H1 (cell line): ENCODE measurements around the gene GPR156. TPM values are rescaled to one million over a fixed set of nuclear protein-coding genes. Genes with fewer than 3 reads are reported as not detected.

Experiments
- CTCF ChIA-PET: fragments of 300-600 bp; sonication (Branson Sonifier 250); formaldehyde crosslinking; loops from one replicate; lab custom pipeline; 2021; ENCODE audit not compliant: partially characterized antibody; lab: Charles Lee
- POLR2A ChIA-PET: fragments of 300-600 bp; sonication (Branson Sonifier 250); formaldehyde crosslinking; loops from one replicate; lab custom pipeline; 2021; ENCODE audit warnings: inconsistent platforms; ENCODE audit not compliant: partially characterized antibody; lab: Charles Lee
- DNase-seq, 2 experiments: peaks; one replicate each; pipeline versions ENCODE4 v3.0.0 to v3.0.0-alpha.2; 2010 to 2022; ENCODE audit warnings: low spot score in 2 of 2, low read depth in 1 of 2, mixed read lengths in 1 of 2
- FAIRE-seq: peaks from 2 replicates; lab custom pipeline; 2011; peaks lifted over from hg19 to GRCh38; lab: Jason Lieb, UNC
- H2AFZ ChIP-seq: 2 replicates; pipeline ENCODE4 v1.8.1; 2012; ENCODE audit warnings: low read length, inconsistent platforms
- H2AK5ac ChIP-seq: 2 replicates; pipeline ENCODE4 v1.6.1; 2013; ENCODE audit warnings: low read depth, low read length
- H2BK120ac ChIP-seq: replicated peaks from 2 replicates; pipeline ENCODE3; 2013; ENCODE audit warnings: low read depth, low read length, inconsistent platforms
- H2BK12ac ChIP-seq: 2 replicates; pipeline ENCODE4 v1.6.1; 2013; ENCODE audit warnings: low read depth, low read length
- H2BK15ac ChIP-seq: 2 replicates; pipeline ENCODE4 v1.6.1; 2013; ENCODE audit warnings: low read length
- H2BK20ac ChIP-seq: 2 replicates; pipeline ENCODE4 v1.6.1; 2013; ENCODE audit warnings: low read length
- H2BK5ac ChIP-seq: 2 replicates; pipeline ENCODE4 v1.6.1; 2013; ENCODE audit warnings: low read depth, low read length
- H3K14ac ChIP-seq: 2 replicates; pipeline ENCODE4 v1.6.1; 2013; ENCODE audit warnings: inconsistent platforms; ENCODE audit not compliant: insufficient read length
- H3K18ac ChIP-seq: 2 replicates; pipeline ENCODE4 v1.6.1; 2013; ENCODE audit warnings: low read length; ENCODE audit errors: extremely low read depth
- H3K23ac ChIP-seq: 2 replicates; pipeline ENCODE4 v1.6.1; 2013; ENCODE audit warnings: inconsistent platforms; ENCODE audit not compliant: insufficient read length
- H3K23me2 ChIP-seq: 2 replicates; pipeline ENCODE4 v1.6.1; 2013; ENCODE audit warnings: low read depth, low read length
- H3K27ac ChIP-seq: 2 replicates; pipeline ENCODE4 v1.6.1; 2011; ENCODE audit warnings: low read depth, low read length, inconsistent platforms
- H3K27me3 ChIP-seq, 4 experiments: replicated peaks in 1 of 4; 1 replicate in 1 of 4; 2 replicates in 3 of 4; pipeline versions ENCODE4 v1.6.1 to v1.8.1; 2011 to 2013; ENCODE audit warnings: low read length in 3 of 4, mild to moderate bottlenecking in 3 of 4, inconsistent platforms in 2 of 4, mixed read lengths in 2 of 4, moderate library complexity in 1 of 4; ENCODE audit not compliant: control insufficient read depth in 3 of 4, insufficient read depth in 3 of 4; ENCODE audit errors: extremely low read depth in 1 of 4
- H3K36me3 ChIP-seq, 4 experiments: 2 replicates each; pipeline versions ENCODE4 v1.6.1 to v1.8.1; 2011 to 2013; ENCODE audit warnings: mild to moderate bottlenecking in 4 of 4, low read length in 3 of 4, moderate library complexity in 2 of 4, control low read depth in 1 of 4, inconsistent platforms in 1 of 4; ENCODE audit not compliant: insufficient read depth in 4 of 4, control insufficient read depth in 2 of 4
- H3K4ac ChIP-seq: replicated peaks from 2 replicates; pipeline ENCODE3; 2013; ENCODE audit warnings: low read length, low read depth, mixed read lengths, inconsistent platforms; ENCODE audit not compliant: insufficient read length
- H3K4me1 ChIP-seq, 4 experiments: replicated peaks in 1 of 4; 1 replicate in 1 of 4; 2 replicates in 3 of 4; pipeline versions ENCODE4 v1.6.1 to v1.8.1; 2011 to 2013; ENCODE audit warnings: low read length in 3 of 4, inconsistent platforms in 2 of 4, mixed read lengths in 1 of 4; ENCODE audit not compliant: insufficient read depth in 4 of 4, control insufficient read depth in 3 of 4
- H3K4me2 ChIP-seq, 2 experiments: 2 replicates each; pipeline versions ENCODE4 v1.6.1 to v1.8.1; 2011 to 2013; ENCODE audit warnings: low read depth in 2 of 2, low read length in 2 of 2, control low read depth in 1 of 2, inconsistent platforms in 1 of 2, mild to moderate bottlenecking in 1 of 2; ENCODE audit not compliant: insufficient read depth in 1 of 2
- H3K4me3 ChIP-seq, 4 experiments: fragments of 200-600, 300-600 bp in 1 of 4; sonication (generic), shearing (Covaris generic), sonication (Bioruptor Twin) in 1 of 4; 2 replicates each; pipeline versions ENCODE4 v1.5.1 to v1.8.1; 2011 to 2016; ENCODE audit warnings: low read length in 4 of 4, low read depth in 3 of 4, control low read depth in 2 of 4, inconsistent platforms in 2 of 4, mild to moderate bottlenecking in 2 of 4, mixed read lengths in 1 of 4, moderate library complexity in 1 of 4; ENCODE audit not compliant: insufficient read depth in 2 of 4; ENCODE audit errors: extremely low read depth in 1 of 4
- H3K56ac ChIP-seq: replicated peaks from 2 replicates; pipeline ENCODE3; 2013; ENCODE audit warnings: low read depth, mild to moderate bottlenecking, mixed read lengths, low read length, inconsistent platforms; ENCODE audit not compliant: insufficient read length
- H3K79me1 ChIP-seq: 2 replicates; pipeline ENCODE4 v1.6.1; 2013; ENCODE audit warnings: low read depth, low read length, control low read depth
- H3K79me2 ChIP-seq, 2 experiments: 2 replicates each; pipeline versions ENCODE4 v1.6.1 to v1.8.1; 2012 to 2013; ENCODE audit warnings: low read length in 2 of 2, mild to moderate bottlenecking in 2 of 2, inconsistent platforms in 1 of 2; ENCODE audit not compliant: insufficient read depth in 2 of 2, control insufficient read depth in 1 of 2
- H3K9ac ChIP-seq, 4 experiments: replicated peaks in 1 of 4; 1 replicate in 1 of 4; 2 replicates in 3 of 4; pipeline versions ENCODE4 v1.6.1 to v1.8.1; 2011 to 2013; ENCODE audit warnings: low read depth in 3 of 4, low read length in 3 of 4, control low read depth in 2 of 4, mild to moderate bottlenecking in 2 of 4, moderate library complexity in 2 of 4, inconsistent platforms in 1 of 4; ENCODE audit errors: extremely low read depth in 1 of 4
- H3K9me3 ChIP-seq, 2 experiments: 2 replicates each; pipeline versions ENCODE4 v1.6.1 to v1.8.1; 2012 to 2013; ENCODE audit warnings: mild to moderate bottlenecking in 2 of 2, moderate library complexity in 2 of 2, control low read depth in 1 of 2, inconsistent platforms in 1 of 2, low read depth in 1 of 2, low read length in 1 of 2, mixed read lengths in 1 of 2; ENCODE audit not compliant: insufficient read depth in 2 of 2
- H4K20me1 ChIP-seq, 2 experiments: replicated peaks in 1 of 2; 2 replicates each; pipeline versions ENCODE3 to v1.8.1; 2011 to 2013; ENCODE audit warnings: inconsistent platforms in 2 of 2, low read length in 2 of 2, mild to moderate bottlenecking in 1 of 2; ENCODE audit not compliant: insufficient read depth in 2 of 2, control insufficient read depth in 1 of 2
- H4K5ac ChIP-seq: 2 replicates; pipeline ENCODE4 v1.6.1; 2013; ENCODE audit warnings: low read length, low read depth, mixed read lengths, inconsistent platforms; ENCODE audit not compliant: insufficient read length
- H4K8ac ChIP-seq: 2 replicates; pipeline ENCODE4 v1.8.0; 2013; ENCODE audit warnings: mild to moderate bottlenecking, moderate library complexity, low read length, inconsistent platforms; ENCODE audit not compliant: insufficient read depth; ENCODE audit errors: extremely low read depth
- H4K91ac ChIP-seq: replicated peaks from 2 replicates; pipeline ENCODE3; 2013; ENCODE audit warnings: low read length, mixed read lengths, inconsistent platforms; ENCODE audit not compliant: insufficient read length
- ATF2 ChIP-seq: IDR thresholded peaks from 2 replicates; pipeline ENCODE4 v1.6.1; 2012; ENCODE audit warnings: low read length, inconsistent platforms
- CHD2 ChIP-seq: IDR thresholded peaks from 2 replicates; pipeline ENCODE4 v1.6.1; 2012; ENCODE audit warnings: low read length, improper control_type of control experiment
- FOSL1 ChIP-seq: IDR thresholded peaks from 2 replicates; pipeline ENCODE4 v1.6.1; 2011; ENCODE audit warnings: mild to moderate bottlenecking, low read depth, low read length, moderate library complexity; ENCODE audit not compliant: insufficient read depth
- GABPA ChIP-seq: IDR thresholded peaks from 2 replicates; pipeline ENCODE4 v1.6.1; 2011; ENCODE audit warnings: mild to moderate bottlenecking, low read length, moderate library complexity, borderline replicate concordance; ENCODE audit not compliant: insufficient read depth
- KDM4A ChIP-seq: IDR thresholded peaks from one replicate; pipeline ENCODE4 v1.7.1; 2012; ENCODE audit warnings: low read depth, mild to moderate bottlenecking, moderate library complexity, low read length, inconsistent platforms; ENCODE audit not compliant: severe bottlenecking
- MAX ChIP-seq: IDR thresholded peaks from 2 replicates; pipeline ENCODE4 v1.6.1; 2012; ENCODE audit warnings: inconsistent platforms
- NRF1 ChIP-seq: IDR thresholded peaks from 2 replicates; pipeline ENCODE4 v1.6.1; 2011; ENCODE audit warnings: mild to moderate bottlenecking, low read depth, low read length, improper control_type of control experiment
- RAD21 ChIP-seq, 2 experiments: IDR thresholded peaks in 1 of 2; conservative IDR thresholded peaks in 1 of 2; 2 replicates each; pipeline ENCODE4 v1.6.1; 2011; ENCODE audit warnings: low read depth in 2 of 2, low read length in 2 of 2, improper control_type of control experiment in 1 of 2, inconsistent platforms in 1 of 2, mild to moderate bottlenecking in 1 of 2, moderate library complexity in 1 of 2
- SIX5 ChIP-seq: IDR thresholded peaks from 2 replicates; pipeline ENCODE4 v1.6.1; 2011; ENCODE audit warnings: mild to moderate bottlenecking, low read depth, low read length
- polyA plus RNA-seq, 7 experiments: library from polyadenylated mRNA; depleted of rRNA in 3 of 7; stranded (reverse) in 5 of 7; unstranded in 2 of 7; fragments of >200 nt in 5 of 7; fragments of 200-250 nt in 2 of 7; gene quantifications; 1 replicate in 5 of 7; 2 replicates in 1 of 7; 4 replicates in 1 of 7; pipeline versions ENCODE4 v1.2.1 to v1.2.3, GENCODE V29; 2011 to 2013; ENCODE audit warnings: missing spikeins in 2 of 7, mixed read lengths in 2 of 7
- total RNA-seq: library from RNA; stranded (reverse); fragmentation: NEBNext Ultra II Directional; extraction: Animal tissue kit (Norgen Biotek cat#: 25700); gene quantifications from 2 replicates; pipeline ENCODE4 v1.2.1, GENCODE V29; 2021

GPR156 gene
- total and polyA plus RNA-seq, 2 of the 8 experiments (the other 6 are each of a cell fraction or from before 2014, with no cell fraction given), result 1.6 to 1.8 TPM

DNA sequence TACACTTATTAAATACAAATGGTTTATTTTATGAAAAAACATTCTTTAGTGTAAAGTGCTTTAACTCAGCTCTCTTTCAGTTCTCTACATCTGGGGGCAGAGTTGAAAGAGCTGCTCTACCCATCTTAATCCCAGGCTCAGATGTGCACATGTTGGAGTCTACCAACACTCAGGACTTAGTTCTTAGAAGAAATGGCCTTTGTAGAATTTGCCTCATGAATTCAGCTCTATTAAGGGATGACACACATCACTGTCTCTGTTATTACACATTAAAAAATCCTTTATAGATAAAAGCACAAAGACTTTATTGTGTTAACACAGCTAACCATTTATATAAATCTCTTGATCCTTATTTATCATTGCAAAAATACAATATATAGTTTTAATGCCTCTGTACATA lies 159.0 kb downstream of the GPR156 start:
- Histone ChIP-seq H3K4me3 (no peak overlapping the region), H4K20me1 (no peaks in the 10 kb centered on the region), H3K9ac (no peak overlapping the region), H2BK5ac (no peak overlapping the region), H2BK20ac (no peak overlapping the region), H3K23ac (no peak overlapping the region), H4K5ac (no peak overlapping the region), H3K9me3 (no peaks in the 10 kb centered on the region), H3K27ac (no peak overlapping the region), H3K4me2 (no peak overlapping the region), H3K14ac (no peak overlapping the region), H2BK15ac (no peak overlapping the region), H4K8ac (no peak overlapping the region), H3K36me3 (no peaks in the 10 kb centered on the region), H2BK120ac (no peak overlapping the region), H2AK5ac (no peak overlapping the region), H2AFZ (no peak overlapping the region), H3K79me1 (no peaks in the 10 kb centered on the region), H3K4me1 (no peaks in the 10 kb centered on the region), H3K56ac (no peak overlapping the region), H3K4ac (no peak overlapping the region), H4K91ac (no peak overlapping the region), H3K18ac (no peak overlapping the region), H2BK12ac (no peak overlapping the region), H3K79me2 (no peaks in the 10 kb centered on the region), H3K27me3 (no peaks in the 10 kb centered on the region), H3K23me2 (no peaks in the 10 kb centered on the region)
- ChIA-PET POLR2A (interaction anchor here (0.9 to 1.1 kb wide), 3 partner anchors 9 to 31 kb away, joined by 3 read pairs; no protein-coding TSS in a partner anchor), CTCF (interaction anchor here (0.9 to 1.7 kb wide), 3 partner anchors 10 to 383 kb away, joined by 3 to 5 read pairs (median 3); no protein-coding TSS in a partner anchor)
- TF ChIP-seq ATF2, result no peak
- no peak for TF ChIP-seq CHD2
- TF ChIP-seq SIX5, result no peak
- no peak for TF ChIP-seq RAD21 (IDR thresholded peaks at IDR 0.05 in 1 of 2, conservative IDR thresholded peaks at IDR 0.05 in 1 of 2; ENCODE audit: low read depth in 2 of 2, low read length in 2 of 2)
- no peak for TF ChIP-seq NRF1
- no peak for TF ChIP-seq GABPA
- TF ChIP-seq MAX, result no peak
- TF ChIP-seq FOSL1, result no peak
- TF ChIP-seq KDM4A, result no peak
- no peak for FAIRE-seq
- no peak for DNase-seq
